Astrocyte (in vitro differentiated cells and primary cell): ENCODE data around the gene CDKN2B.

Experiments
- CTCF ChIP-seq: IDR thresholded peaks from 2 replicates; pipeline ENCODE4 v1.5.1; 2011; ENCODE audit warnings: low read depth, mild to moderate bottlenecking, inconsistent platforms, low read length, moderate library complexity; ENCODE audit not compliant: insufficient read depth
- EZH2 ChIP-seq: IDR thresholded peaks from 2 replicates; pipeline ENCODE4 v1.6.1; 2012; ENCODE audit warnings: mild to moderate bottlenecking, low read length, inconsistent platforms; ENCODE audit not compliant: insufficient read depth

- TF ChIP-seq CTCF (no peak), EZH2 (no peak)
These were observed 7.1 kb downstream of the CDKN2B start for GRCh38 chr9:22002038-22002437.
